ENCODE data around the gene TUT7.

Gene TUT7

GRCh38 chr9:86257391-86257790, 96.8 kb downstream of the TUT7 start:
- no peak for DNase-seq (ENCODE audit: low spot score)

GRCh38 chr9:86256653-86257052, 97.6 kb downstream of the TUT7 start:
- DNase-seq (ENCODE audit: low spot score): no peak

GRCh38 chr9:86253577-86253976, 100.6 kb downstream of the TUT7 start:
- no peak for DNase-seq (ENCODE audit: low spot score)

- DNase-seq (ENCODE audit: low spot score): no peak
These were observed 101.3 kb downstream of the TUT7 start for GRCh38 chr9:86252870-86253269.

- DNase-seq (ENCODE audit: low spot score): no peak
These were observed 104.1 kb downstream of the TUT7 start for GRCh38 chr9:86250123-86250522.

- no peak for DNase-seq (ENCODE audit: low spot score)
These were observed 105.5 kb downstream of the TUT7 start for GRCh38 chr9:86248746-86249145.

GRCh38 chr9:86246752-86247161, 107.5 kb downstream of the TUT7 start:
- DNase-seq (ENCODE audit: low spot score): peak; percentile 48

GRCh38 chr9:86242071-86242470, 112.1 kb downstream of the TUT7 start:
- no peak for DNase-seq (ENCODE audit: low spot score)

GRCh38 chr9:86241216-86241615, 113.0 kb downstream of the TUT7 start:
- DNase-seq (ENCODE audit: low spot score): no peak

- no peak for DNase-seq (ENCODE audit: low spot score)
These were observed 115.1 kb downstream of the TUT7 start for GRCh38 chr9:86238861-86239770.

Measured in pons (tissue), 1 donor.